ENCODE results near the gene JAKMIP1. TPM values are rescaled to one million over a fixed set of nuclear protein-coding genes. Genes with fewer than 3 reads are reported as not detected.

JAKMIP1 gene
- polyA plus RNA-seq, 3 donors from 2014 or later: 1.2 to 7.9 (median 6.5) TPM

GRCh38 chr4:6049278-6049677 is 151.1 kb downstream of the JAKMIP1 start:
- peaks cover 0 to 4% (median 2%) of the 10 kb centered on the region in 3 donors for H3K27me3 Mint-ChIP-seq (ENCODE audit: low read depth in 3 of 3)
- H3K9me3 Mint-ChIP-seq: peaks cover 0 to under 1% (median 0%) of the 10 kb centered on the region in 6 donors
- H3K27ac Mint-ChIP-seq: no peak overlapping the region
- no peak overlapping the region for H3K4me3 Mint-ChIP-seq
- no peaks in the 10 kb centered on the region for H3K4me1 Mint-ChIP-seq
- no peak for DNase-seq
- peaks cover 0 to 10% (median 4%) of the 10 kb centered on the region in 3 donors for H3K36me3 Mint-ChIP-seq

GRCh38 chr4:6048537-6048936 is 151.8 kb downstream of the JAKMIP1 start:
- DNase-seq: no peak
- Mint-ChIP-seq H3K27ac (no peak overlapping the region), H3K4me1 (no peaks in the 10 kb centered on the region), H3K36me3 (peaks cover 0 to 7% (median 4%) of the 10 kb centered on the region in 3 donors), H3K9me3 (peaks cover 0 to 3% (median 0%) of the 10 kb centered on the region in 6 donors), H3K27me3 (ENCODE audit: low read depth in 3 of 3) (peaks cover 0 to 6% (median 2%) of the 10 kb centered on the region in 3 donors), H3K4me3 (no peak overlapping the region)

GRCh38 chr4:6047130-6047673 is 153.1 kb downstream of the JAKMIP1 start:
- H3K4me3 Mint-ChIP-seq: no peak overlapping the region
- H3K27me3 Mint-ChIP-seq (ENCODE audit: low read depth in 3 of 3): peaks cover 0 to 6% (median 0%) of the 10 kb centered on the region in 3 donors
- H3K27ac Mint-ChIP-seq: no peak overlapping the region
- no peaks in the 10 kb centered on the region for H3K4me1 Mint-ChIP-seq
- no peak for DNase-seq
- H3K36me3 Mint-ChIP-seq: peaks cover 0 to 7% (median 0%) of the 10 kb centered on the region in 3 donors
- peaks cover 0 to 3% (median 0%) of the 10 kb centered on the region in 6 donors for H3K9me3 Mint-ChIP-seq

GRCh38 chr4:6046526-6047129 is 153.7 kb downstream of the JAKMIP1 start:
- Mint-ChIP-seq H3K4me3 (no peak overlapping the region), H3K4me1 (no peaks in the 10 kb centered on the region), H3K36me3 (peaks cover 0 to 7% (median 0%) of the 10 kb centered on the region in 3 donors), H3K27ac (no peak overlapping the region), H3K27me3 (ENCODE audit: low read depth in 3 of 3) (peaks cover 0 to 6% (median 0%) of the 10 kb centered on the region in 3 donors), H3K9me3 (peaks cover 0 to 3% (median 0%) of the 10 kb centered on the region in 6 donors)
- no peak for DNase-seq

GRCh38 chr4:6044805-6045204 is 155.5 kb downstream of the JAKMIP1 start:
- Mint-ChIP-seq H3K36me3 (peaks cover 0 to 5% (median 0%) of the 10 kb centered on the region in 3 donors), H3K4me1 (no peaks in the 10 kb centered on the region), H3K9me3 (peaks cover 0 to 3% (median 0%) of the 10 kb centered on the region in 6 donors), H3K4me3 (no peak overlapping the region), H3K27ac (no peak overlapping the region), H3K27me3 (ENCODE audit: low read depth in 3 of 3) (peaks cover 2 to 4% (median 4%) of the 10 kb centered on the region in 3 donors)
- DNase-seq: no peak

GRCh38 chr4:6044276-6044675 is 156.1 kb downstream of the JAKMIP1 start:
- H3K27me3 Mint-ChIP-seq (ENCODE audit: low read depth in 3 of 3): peaks cover 2 to 5% (median 4%) of the 10 kb centered on the region in 3 donors
- DNase-seq: no peak
- H3K36me3 Mint-ChIP-seq: no peaks in the 10 kb centered on the region
- H3K9me3 Mint-ChIP-seq: peaks cover 0 to 3% (median 0%) of the 10 kb centered on the region in 6 donors
- H3K27ac Mint-ChIP-seq: no peak overlapping the region
- H3K4me1 Mint-ChIP-seq: no peaks in the 10 kb centered on the region
- H3K4me3 Mint-ChIP-seq: no peak overlapping the region

GRCh38 chr4:6043843-6044242 is 156.5 kb downstream of the JAKMIP1 start:
- H3K36me3 Mint-ChIP-seq: no peaks in the 10 kb centered on the region
- H3K27ac Mint-ChIP-seq: no peak overlapping the region
- peaks cover 0 to 3% (median 0%) of the 10 kb centered on the region in 6 donors for H3K9me3 Mint-ChIP-seq
- no peak for DNase-seq
- H3K4me3 Mint-ChIP-seq: no peak overlapping the region
- H3K27me3 Mint-ChIP-seq (ENCODE audit: low read depth in 3 of 3): peaks cover 2 to 5% (median 4%) of the 10 kb centered on the region in 3 donors
- no peaks in the 10 kb centered on the region for H3K4me1 Mint-ChIP-seq

- Mint-ChIP-seq H3K4me1 (no peaks in the 10 kb centered on the region), H3K27ac (no peak overlapping the region), H3K4me3 (no peak overlapping the region), H3K9me3 (peaks cover 0 to 3% (median 0%) of the 10 kb centered on the region in 6 donors), H3K27me3 (ENCODE audit: low read depth in 3 of 3) (peaks cover 2 to 5% (median 4%) of the 10 kb centered on the region in 3 donors), H3K36me3 (no peaks in the 10 kb centered on the region)
- no peak for DNase-seq
Measured at GRCh38 chr4:6043188-6043587, 157.2 kb downstream of the JAKMIP1 start.

- no peak for DNase-seq
- Mint-ChIP-seq H3K36me3 (no peaks in the 10 kb centered on the region), H3K4me1 (no peaks in the 10 kb centered on the region), H3K27ac (no peak overlapping the region), H3K27me3 (ENCODE audit: low read depth in 3 of 3) (peaks cover 2 to 5% (median 4%) of the 10 kb centered on the region in 3 donors), H3K9me3 (peaks cover 0 to 3% (median 0%) of the 10 kb centered on the region in 6 donors), H3K4me3 (no peak overlapping the region)
Measured at GRCh38 chr4:6042293-6043063, 157.9 kb downstream of the JAKMIP1 start.

- DNase-seq: no peak
- no peak overlapping the region for H3K4me3 Mint-ChIP-seq
- no peaks in the 10 kb centered on the region for H3K36me3 Mint-ChIP-seq
- peaks cover 2 to 5% (median 4%) of the 10 kb centered on the region in 3 donors for H3K27me3 Mint-ChIP-seq (ENCODE audit: low read depth in 3 of 3)
- H3K4me1 Mint-ChIP-seq: no peaks in the 10 kb centered on the region
- peaks cover 0 to 3% (median 0%) of the 10 kb centered on the region in 6 donors for H3K9me3 Mint-ChIP-seq
- no peak overlapping the region for H3K27ac Mint-ChIP-seq
Measured at GRCh38 chr4:6041800-6042199, 158.5 kb downstream of the JAKMIP1 start.

- no peaks in the 10 kb centered on the region for H3K4me1 Mint-ChIP-seq
- H3K9me3 Mint-ChIP-seq: no peaks in the 10 kb centered on the region
- H3K27me3 Mint-ChIP-seq (ENCODE audit: low read depth in 3 of 3): peaks cover 1 to 5% (median 5%) of the 10 kb centered on the region in 3 donors
- DNase-seq: no peak
- no peak overlapping the region for H3K27ac Mint-ChIP-seq
- H3K36me3 Mint-ChIP-seq: no peaks in the 10 kb centered on the region
- H3K4me3 Mint-ChIP-seq: no peak overlapping the region
Measured at GRCh38 chr4:6038711-6039110, 161.6 kb downstream of the JAKMIP1 start.

GRCh38 chr4:6035786-6036185 is 164.6 kb downstream of the JAKMIP1 start:
- Mint-ChIP-seq H3K4me3 (no peak overlapping the region), H3K36me3 (peaks cover 0 to 3% (median 0%) of the 10 kb centered on the region in 3 donors), H3K27ac (no peak overlapping the region), H3K4me1 (no peaks in the 10 kb centered on the region), H3K27me3 (ENCODE audit: low read depth in 3 of 3) (peaks cover 2 to 3% (median 3%) of the 10 kb centered on the region in 3 donors), H3K9me3 (no peaks in the 10 kb centered on the region)
- DNase-seq: no peak

- H3K9me3 Mint-ChIP-seq: no peaks in the 10 kb centered on the region
- DNase-seq: no peak
- H3K4me3 Mint-ChIP-seq: no peak overlapping the region
- no peak overlapping the region for H3K27ac Mint-ChIP-seq
- H3K27me3 Mint-ChIP-seq (ENCODE audit: low read depth in 3 of 3): peaks cover 3 to 5% (median 3%) of the 10 kb centered on the region in 3 donors
- H3K4me1 Mint-ChIP-seq: no peaks in the 10 kb centered on the region
- H3K36me3 Mint-ChIP-seq: peaks cover 0 to 3% (median 3%) of the 10 kb centered on the region in 3 donors
Measured at GRCh38 chr4:6033381-6033780, 167.0 kb downstream of the JAKMIP1 start.
